ENCODE data around the gene FAM222A.

GRCh38 chr12:109785854-109786253 is 72.2 kb downstream of the FAM222A start:
- no peak for TF ChIP-seq CTCF (IDR thresholded peaks at IDR 0.05)
- TF ChIP-seq POLR2A (IDR thresholded peaks at IDR 0.05) = no peak
- TF ChIP-seq POLR2AphosphoS5 (IDR thresholded peaks at IDR 0.05) = no peak
- no peak for TF ChIP-seq EP300 (IDR thresholded peaks at IDR 0.05; ENCODE audit: low read depth)
